ENCODE data around the gene POU6F1.
A peak's percentile ranks its signal among the peaks of the same experiment; 100 is the strongest.

POU6F1 gene

DNA sequence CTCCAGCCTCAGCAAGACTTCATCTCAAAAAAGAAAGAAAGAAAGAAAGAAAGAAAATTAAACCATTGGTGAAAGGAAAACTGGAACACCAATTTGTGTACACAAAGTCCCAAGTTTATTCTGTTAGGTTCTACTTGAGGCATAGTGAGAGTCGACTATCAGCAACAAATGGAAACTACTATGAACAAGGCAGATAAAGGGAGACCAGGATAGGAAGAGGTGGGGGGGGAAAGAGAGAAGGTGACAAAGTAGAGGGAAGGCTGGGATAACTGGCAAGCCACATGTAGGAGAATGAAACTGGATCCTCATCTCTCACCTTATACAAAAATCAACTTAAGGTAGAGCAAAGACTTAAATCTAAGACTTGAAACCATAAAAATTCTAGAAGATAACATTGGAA, 70.6 kb downstream of the POU6F1 start:
- 0 out of 2 replicates have a peak, but pooled peaks have one; percentile 15 for TF ChIP-seq ZBTB17 (tag by site-specific recombination; IDR thresholded peaks at IDR 0.05)
- TF ChIP-seq ZNF366 (tag by site-specific recombination; conservative IDR thresholded peaks at IDR 0.05) = 0 out of 2 replicates have a peak, but pooled peaks have one; percentile 20
- TF ChIP-seq PRDM1 (tag by site-specific recombination; IDR thresholded peaks at IDR 0.05) = peak; percentile 26; the same call in 1 of the 2 replicates
- no peak for TF ChIP-seq GLIS1 (tag by site-specific recombination; IDR thresholded peaks at IDR 0.05)
- Histone ChIP-seq H3K4me1 (ENCODE audit: control insufficient read depth, insufficient read depth, low read length) (peaks cover 6% of the 10 kb centered on the region), H3K27ac (ENCODE audit: extremely low read depth, low read depth, low read length) (no peak overlapping the region), H3K9me3 (ENCODE audit: control insufficient read depth, insufficient read depth, low read depth, low read length) (no peaks in the 10 kb centered on the region), H3K36me3 (ENCODE audit: control insufficient read depth in 2 of 2, insufficient read depth in 1 of 2, low read length in 2 of 2) (no peaks in the 10 kb centered on the region), H3K4me3 (ENCODE audit: low read depth, low read length) (no peak overlapping the region)
- CTCF ChIA-PET = interaction anchor here (0.6 kb wide), 1 partner anchor 813 kb away, joined by 4 read pairs; no protein-coding TSS in a partner anchor
- POLR2A ChIA-PET = no interaction called here

DNA sequence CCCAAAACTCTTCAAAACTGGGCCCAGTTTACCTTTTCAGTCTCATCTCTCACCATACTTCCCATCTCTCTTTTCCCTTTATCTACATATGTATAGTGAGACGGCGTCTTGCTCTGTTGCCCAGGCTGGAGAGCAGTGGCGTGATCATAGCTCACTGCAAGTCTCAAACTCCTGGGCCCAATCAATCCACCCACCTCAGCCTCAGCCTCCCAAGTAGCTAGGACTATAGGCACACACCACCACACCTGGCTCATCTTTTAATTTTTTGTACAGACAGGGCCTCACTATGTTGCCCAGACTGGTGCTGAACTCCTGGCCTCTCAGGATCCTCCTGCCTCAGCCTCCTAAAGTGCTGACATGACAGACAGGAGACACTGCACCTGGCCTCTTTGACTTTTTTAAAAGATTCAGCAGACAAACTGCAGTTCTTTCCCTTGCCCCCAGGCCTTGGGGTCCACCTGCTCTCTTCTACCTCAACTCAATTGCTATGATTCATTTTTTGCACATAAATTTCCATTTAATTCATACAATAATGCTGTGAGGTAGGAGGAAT, 78.5 kb downstream of the POU6F1 start:
- no peak for TF ChIP-seq ZFP3 (tag by site-specific recombination; IDR thresholded peaks at IDR 0.05; ENCODE audit: low read depth)
- peak; percentile 52; the same call in 1 of the 2 replicates for TF ChIP-seq ZNF121 (tag by site-specific recombination; IDR thresholded peaks at IDR 0.05)
- ChIA-PET POLR2A (no interaction called here), CTCF (no interaction called here)
- no peaks in the 10 kb centered on the region for H3K4me1 ChIP-seq (ENCODE audit: control insufficient read depth, insufficient read depth, low read length)
- H3K4me3 ChIP-seq (ENCODE audit: low read depth, low read length) = no peak overlapping the region
- H3K36me3 ChIP-seq (ENCODE audit: control insufficient read depth in 2 of 2, insufficient read depth in 1 of 2, low read length in 2 of 2) = peaks cover 0 to 6% of the 10 kb centered on the region in 2 experiments; a peak in 2 of 3 replicates
- no peaks in the 10 kb centered on the region for H3K9me3 ChIP-seq (ENCODE audit: control insufficient read depth, insufficient read depth, low read depth, low read length)
- H3K27ac ChIP-seq (ENCODE audit: extremely low read depth, low read depth, low read length) = no peak overlapping the region

Data from HEK293 (cell line).